K562 (cell line): ENCODE measurements around the gene SLC16A1. TPM values are rescaled to one million over a fixed set of nuclear protein-coding genes. Genes with fewer than 3 reads are reported as not detected.

Source experiments
- CBX3 ChIP-seq, 2 experiments: IDR thresholded peaks; 1 replicate in 1 of 2; 2 replicates in 1 of 2; pipeline ENCODE4 v1.6.1; 2012; ENCODE audit warnings: inconsistent platforms in 2 of 2, low read length in 2 of 2, borderline replicate concordance in 1 of 2, control low read depth in 1 of 2
- CBX5 ChIP-seq: IDR thresholded peaks from 2 replicates; pipeline ENCODE4 v1.6.1; 2014; ENCODE audit warnings: low read depth, borderline replicate concordance
- GABPA ChIP-seq: fragments of 200-800 bp; sonication (Bioruptor generic); conservative IDR thresholded peaks from 2 replicates; pipeline ENCODE4 v1.6.1; 2016; ENCODE audit warnings: low read depth, missing genetic modification characterization, missing compliant biosample characterization
- SETDB1 ChIP-seq: IDR thresholded peaks from one replicate; pipeline ENCODE4 v1.6.1; 2012; ENCODE audit warnings: low read length, control low read depth, inconsistent platforms
- SMAD4 ChIP-seq: fragments of 250-450 bp; sonication (Bioruptor Pico); conservative IDR thresholded peaks from 2 replicates; pipeline ENCODE4 v1.8.0; 2021; ENCODE audit warnings: inconsistent platforms, mild to moderate bottlenecking, moderate library complexity
- SNRNP70 ChIP-seq: fragments of 200-400 bp; formaldehyde crosslinking; optimal IDR thresholded peaks from 2 replicates; pipeline ENCODE3; 2017; ENCODE audit warnings: low read depth, low read length
- TEAD2 ChIP-seq: fragments of 450-650 bp; IDR thresholded peaks from 2 replicates; pipeline ENCODE4 v1.6.1; 2016; ENCODE audit warnings: missing genetic modification characterization, control low read depth, missing compliant biosample characterization
- ZBTB7A ChIP-seq: IDR thresholded peaks from 2 replicates; pipeline ENCODE4 v1.6.1; 2011; ENCODE audit warnings: low read depth, mild to moderate bottlenecking, low read length, moderate library complexity, borderline replicate concordance; ENCODE audit not compliant: control insufficient read depth
- polyA plus RNA-seq, 8 experiments: library from polyadenylated mRNA; depleted of rRNA in 4 of 8; stranded (reverse) in 5 of 8; unstranded in 3 of 8; fragments of >200 nt; fragmentation: Nextera tagmentation in 2 of 8; fragmentation: Illumina TruSeq in 1 of 8; extraction: Ambion mirVana in 2 of 8; extraction: Trizol in 1 of 8; gene quantifications; 2 replicates each; pipeline versions ENCODE4 v1.2.1 to v1.2.3, GENCODE V29; 2011 to 2014; ENCODE audit warnings: inconsistent platforms in 1 of 8, missing spikeins in 1 of 8
- total RNA-seq, 7 experiments: library from RNA; depleted of rRNA in 6 of 7; stranded (reverse); fragments of >200 nt in 6 of 7; fragmentation: Illumina TruSeq in 2 of 7; extraction: Trizol in 2 of 7; gene quantifications; 2 replicates each; pipeline versions ENCODE4 v1.2.1 to v1.2.3, GENCODE V29; 2011 to 2021; ENCODE audit warnings: low replicate concordance in 1 of 7
- TF ChIP-seq, protein P1 (sequence below): fragments of 450-650 bp; IDR thresholded peaks from 2 replicates; pipeline ENCODE4 v1.6.1; 2017; ENCODE audit warnings: antibody characterized with exemption, mild to moderate bottlenecking
- TF ChIP-seq, protein P2 (sequence below): fragments of 250-450 bp; sonication (Bioruptor Pico); IDR thresholded peaks from 2 replicates; pipeline ENCODE4 v1.4.0; 2020; ENCODE audit warnings: mild to moderate bottlenecking, moderate library complexity, borderline replicate concordance
- TF ChIP-seq, protein P3 (sequence below): sonication (generic); formaldehyde crosslinking; IDR thresholded peaks from 2 replicates; pipeline ENCODE4 v1.8.0; 2022; ENCODE audit warnings: mild to moderate bottlenecking, missing genetic modification reagents
- TF ChIP-seq, protein P4 (sequence below), 2 experiments: fragments of 200-800 bp in 1 of 2; sonication (Bioruptor generic) in 1 of 2; sonication (generic) in 1 of 2; formaldehyde crosslinking in 1 of 2; IDR thresholded peaks in 1 of 2; conservative IDR thresholded peaks in 1 of 2; 2 replicates each; pipeline versions ENCODE4 v1.5.0 to v1.6.1; 2016 to 2020; ENCODE audit warnings: missing compliant biosample characterization in 1 of 2, missing genetic modification characterization in 1 of 2, missing genetic modification reagents in 1 of 2

The SLC16A1 gene
- total and polyA plus RNA-seq, 9 of the 15 experiments (the other 6 are each of a cell fraction or from before 2014, with no cell fraction given), result 73.1 to 244 (median 117) TPM

DNA sequence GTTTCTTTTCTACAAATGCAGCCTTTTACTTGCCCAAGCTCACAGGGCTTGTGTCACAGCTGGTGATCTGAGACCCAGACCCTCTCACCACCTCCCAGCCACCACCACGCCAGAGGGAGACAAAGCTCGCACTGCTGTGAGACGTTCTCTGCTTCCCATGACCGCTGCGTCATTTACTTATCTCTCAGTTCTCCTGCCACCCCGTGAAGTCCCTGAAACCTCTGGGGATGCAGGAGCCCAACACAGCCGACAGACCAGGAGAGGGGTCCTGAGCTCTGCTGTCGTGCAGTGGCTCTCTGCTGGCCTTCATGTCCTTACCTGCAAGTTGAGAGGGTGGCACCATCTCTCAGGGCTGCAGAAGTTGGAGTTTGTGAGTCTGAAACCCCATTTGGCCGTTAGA lies 77.7 kb downstream of the SLC16A1 start (continued):
- TF ChIP-seq, protein P1, sequence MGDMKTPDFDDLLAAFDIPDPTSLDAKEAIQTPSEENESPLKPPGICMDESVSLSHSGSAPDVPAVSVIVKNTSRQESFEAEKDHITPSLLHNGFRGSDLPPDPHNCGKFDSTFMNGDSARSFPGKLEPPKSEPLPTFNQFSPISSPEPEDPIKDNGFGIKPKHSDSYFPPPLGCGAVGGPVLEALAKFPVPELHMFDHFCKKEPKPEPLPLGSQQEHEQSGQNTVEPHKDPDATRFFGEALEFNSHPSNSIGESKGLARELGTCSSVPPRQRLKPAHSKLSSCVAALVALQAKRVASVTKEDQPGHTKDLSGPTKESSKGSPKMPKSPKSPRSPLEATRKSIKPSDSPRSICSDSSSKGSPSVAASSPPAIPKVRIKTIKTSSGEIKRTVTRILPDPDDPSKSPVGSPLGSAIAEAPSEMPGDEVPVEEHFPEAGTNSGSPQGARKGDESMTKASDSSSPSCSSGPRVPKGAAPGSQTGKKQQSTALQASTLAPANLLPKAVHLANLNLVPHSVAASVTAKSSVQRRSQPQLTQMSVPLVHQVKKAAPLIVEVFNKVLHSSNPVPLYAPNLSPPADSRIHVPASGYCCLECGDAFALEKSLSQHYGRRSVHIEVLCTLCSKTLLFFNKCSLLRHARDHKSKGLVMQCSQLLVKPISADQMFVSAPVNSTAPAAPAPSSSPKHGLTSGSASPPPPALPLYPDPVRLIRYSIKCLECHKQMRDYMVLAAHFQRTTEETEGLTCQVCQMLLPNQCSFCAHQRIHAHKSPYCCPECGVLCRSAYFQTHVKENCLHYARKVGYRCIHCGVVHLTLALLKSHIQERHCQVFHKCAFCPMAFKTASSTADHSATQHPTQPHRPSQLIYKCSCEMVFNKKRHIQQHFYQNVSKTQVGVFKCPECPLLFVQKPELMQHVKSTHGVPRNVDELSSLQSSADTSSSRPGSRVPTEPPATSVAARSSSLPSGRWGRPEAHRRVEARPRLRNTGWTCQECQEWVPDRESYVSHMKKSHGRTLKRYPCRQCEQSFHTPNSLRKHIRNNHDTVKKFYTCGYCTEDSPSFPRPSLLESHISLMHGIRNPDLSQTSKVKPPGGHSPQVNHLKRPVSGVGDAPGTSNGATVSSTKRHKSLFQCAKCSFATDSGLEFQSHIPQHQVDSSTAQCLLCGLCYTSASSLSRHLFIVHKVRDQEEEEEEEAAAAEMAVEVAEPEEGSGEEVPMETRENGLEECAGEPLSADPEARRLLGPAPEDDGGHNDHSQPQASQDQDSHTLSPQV, result peak; percentile 36; the same call in 1 of the 2 replicates
- TF ChIP-seq CBX3 (IDR thresholded peaks at IDR 0.05; ENCODE audit: borderline replicate concordance in 1 of 2, low read length in 2 of 2) (peak in 1 of 2 experiments; percentile 31; a peak in 1 of 3 replicates), TEAD2 (no peak), GABPA (no peak), SMAD4 (CRISPR knock-in tag) (no peak), ZBTB7A (peak; percentile 76; the same call in 1 of the 2 replicates), SNRNP70 (no peak), CBX5 (0 out of 2 replicates have a peak, but pooled peaks have one; percentile 26), SETDB1 (no peak)
- TF ChIP-seq, protein P2, sequence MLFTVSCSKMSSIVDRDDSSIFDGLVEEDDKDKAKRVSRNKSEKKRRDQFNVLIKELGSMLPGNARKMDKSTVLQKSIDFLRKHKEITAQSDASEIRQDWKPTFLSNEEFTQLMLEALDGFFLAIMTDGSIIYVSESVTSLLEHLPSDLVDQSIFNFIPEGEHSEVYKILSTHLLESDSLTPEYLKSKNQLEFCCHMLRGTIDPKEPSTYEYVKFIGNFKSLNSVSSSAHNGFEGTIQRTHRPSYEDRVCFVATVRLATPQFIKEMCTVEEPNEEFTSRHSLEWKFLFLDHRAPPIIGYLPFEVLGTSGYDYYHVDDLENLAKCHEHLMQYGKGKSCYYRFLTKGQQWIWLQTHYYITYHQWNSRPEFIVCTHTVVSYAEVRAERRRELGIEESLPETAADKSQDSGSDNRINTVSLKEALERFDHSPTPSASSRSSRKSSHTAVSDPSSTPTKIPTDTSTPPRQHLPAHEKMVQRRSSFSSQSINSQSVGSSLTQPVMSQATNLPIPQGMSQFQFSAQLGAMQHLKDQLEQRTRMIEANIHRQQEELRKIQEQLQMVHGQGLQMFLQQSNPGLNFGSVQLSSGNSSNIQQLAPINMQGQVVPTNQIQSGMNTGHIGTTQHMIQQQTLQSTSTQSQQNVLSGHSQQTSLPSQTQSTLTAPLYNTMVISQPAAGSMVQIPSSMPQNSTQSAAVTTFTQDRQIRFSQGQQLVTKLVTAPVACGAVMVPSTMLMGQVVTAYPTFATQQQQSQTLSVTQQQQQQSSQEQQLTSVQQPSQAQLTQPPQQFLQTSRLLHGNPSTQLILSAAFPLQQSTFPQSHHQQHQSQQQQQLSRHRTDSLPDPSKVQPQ, result no peak
- TF ChIP-seq, protein P3, sequence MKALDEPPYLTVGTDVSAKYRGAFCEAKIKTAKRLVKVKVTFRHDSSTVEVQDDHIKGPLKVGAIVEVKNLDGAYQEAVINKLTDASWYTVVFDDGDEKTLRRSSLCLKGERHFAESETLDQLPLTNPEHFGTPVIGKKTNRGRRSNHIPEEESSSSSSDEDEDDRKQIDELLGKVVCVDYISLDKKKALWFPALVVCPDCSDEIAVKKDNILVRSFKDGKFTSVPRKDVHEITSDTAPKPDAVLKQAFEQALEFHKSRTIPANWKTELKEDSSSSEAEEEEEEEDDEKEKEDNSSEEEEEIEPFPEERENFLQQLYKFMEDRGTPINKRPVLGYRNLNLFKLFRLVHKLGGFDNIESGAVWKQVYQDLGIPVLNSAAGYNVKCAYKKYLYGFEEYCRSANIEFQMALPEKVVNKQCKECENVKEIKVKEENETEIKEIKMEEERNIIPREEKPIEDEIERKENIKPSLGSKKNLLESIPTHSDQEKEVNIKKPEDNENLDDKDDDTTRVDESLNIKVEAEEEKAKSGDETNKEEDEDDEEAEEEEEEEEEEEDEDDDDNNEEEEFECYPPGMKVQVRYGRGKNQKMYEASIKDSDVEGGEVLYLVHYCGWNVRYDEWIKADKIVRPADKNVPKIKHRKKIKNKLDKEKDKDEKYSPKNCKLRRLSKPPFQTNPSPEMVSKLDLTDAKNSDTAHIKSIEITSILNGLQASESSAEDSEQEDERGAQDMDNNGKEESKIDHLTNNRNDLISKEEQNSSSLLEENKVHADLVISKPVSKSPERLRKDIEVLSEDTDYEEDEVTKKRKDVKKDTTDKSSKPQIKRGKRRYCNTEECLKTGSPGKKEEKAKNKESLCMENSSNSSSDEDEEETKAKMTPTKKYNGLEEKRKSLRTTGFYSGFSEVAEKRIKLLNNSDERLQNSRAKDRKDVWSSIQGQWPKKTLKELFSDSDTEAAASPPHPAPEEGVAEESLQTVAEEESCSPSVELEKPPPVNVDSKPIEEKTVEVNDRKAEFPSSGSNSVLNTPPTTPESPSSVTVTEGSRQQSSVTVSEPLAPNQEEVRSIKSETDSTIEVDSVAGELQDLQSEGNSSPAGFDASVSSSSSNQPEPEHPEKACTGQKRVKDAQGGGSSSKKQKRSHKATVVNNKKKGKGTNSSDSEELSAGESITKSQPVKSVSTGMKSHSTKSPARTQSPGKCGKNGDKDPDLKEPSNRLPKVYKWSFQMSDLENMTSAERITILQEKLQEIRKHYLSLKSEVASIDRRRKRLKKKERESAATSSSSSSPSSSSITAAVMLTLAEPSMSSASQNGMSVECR (CRISPR knock-in tag), result no peak
- TF ChIP-seq, protein P4, sequence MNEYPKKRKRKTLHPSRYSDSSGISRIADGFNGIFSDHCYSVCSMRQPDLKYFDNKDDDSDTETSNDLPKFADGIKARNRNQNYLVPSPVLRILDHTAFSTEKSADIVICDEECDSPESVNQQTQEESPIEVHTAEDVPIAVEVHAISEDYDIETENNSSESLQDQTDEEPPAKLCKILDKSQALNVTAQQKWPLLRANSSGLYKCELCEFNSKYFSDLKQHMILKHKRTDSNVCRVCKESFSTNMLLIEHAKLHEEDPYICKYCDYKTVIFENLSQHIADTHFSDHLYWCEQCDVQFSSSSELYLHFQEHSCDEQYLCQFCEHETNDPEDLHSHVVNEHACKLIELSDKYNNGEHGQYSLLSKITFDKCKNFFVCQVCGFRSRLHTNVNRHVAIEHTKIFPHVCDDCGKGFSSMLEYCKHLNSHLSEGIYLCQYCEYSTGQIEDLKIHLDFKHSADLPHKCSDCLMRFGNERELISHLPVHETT (CRISPR knock-in tag; conservative IDR thresholded peaks at IDR 0.05 in 1 of 2, IDR thresholded peaks at IDR 0.05 in 1 of 2), result peak in 1 of 2 experiments; percentile 36; a peak in 1 of 4 replicates
